Mucosa of descending colon (tissue), 3 donors: ENCODE measurements around the gene ADARB1. TPM values are rescaled to one million over a fixed set of nuclear protein-coding genes. Genes with fewer than 3 reads are reported as not detected.
A peak's percentile ranks its signal among the peaks of the same experiment; 100 is the strongest.

ENCODE experiments used
- ATAC-seq: fragments of 200-7000 bp; cut with Tn5 transposase; one replicate; pipeline ENCODE4 v1.9.1; 2020; ENCODE audit warnings: mild to moderate bottlenecking, moderate library complexity
- DNase-seq, 3 donors: peaks; one replicate each; pipeline ENCODE4 v3.0.0-alpha.2; 2020
- H3K36me3 ChIP-seq: fragments of 200-600 bp; one replicate; pipeline ENCODE4 v1.8.0; 2021; ENCODE audit warnings: low read depth, mild to moderate bottlenecking
- H3K4me1 ChIP-seq: fragments of 200-600 bp; one replicate; pipeline ENCODE4 v1.8.0; 2021; ENCODE audit warnings: low read depth, mild to moderate bottlenecking
- H3K4me3 ChIP-seq: fragments of 200-600 bp; one replicate; pipeline ENCODE4 v1.8.0; 2021; ENCODE audit warnings: mild to moderate bottlenecking
- H3K9me3 ChIP-seq: fragments of 200-600 bp; one replicate; pipeline ENCODE4 v1.8.0; 2021; ENCODE audit warnings: mild to moderate bottlenecking
- intact Hi-C, 2 donors: fragments of 100-400 bp; cut with DNase I in 1 of 2; cut with micrococcal nuclease in 1 of 2; formaldehyde crosslinking; loops; one replicate each; pipeline versions ENCODE4 v1.11.0 to v1.11.1; 2022; cut with DNase I, micrococcal nuclease
- total RNA-seq, 3 donors: library from RNA; stranded (reverse); fragmentation: NEBNext Ultra II Directional in 2 of 3; extraction: Animal tissue kit (Norgen Biotek cat#: 25700) in 2 of 3; gene quantifications; one replicate each; pipeline versions ENCODE4 v1.2.1 to v1.2.4, GENCODE V29; 2021 to 2023
- TF ChIP-seq, protein P1 (sequence below): fragments of 200-600 bp; IDR thresholded peaks from one replicate; pipeline ENCODE4 v1.8.0; 2022; ENCODE audit warnings: antibody characterized with exemption, mild to moderate bottlenecking
- donor health status: DM: no; HTN: no; CAD: no; lungs with moderate emphysema.
- donor health status: DM: no; HTN: no; CAD: no.
- donor health status: DM: no; HTN: yes; CAD: no.

The ADARB1 gene
- total RNA-seq, 3 donors from 2014 or later: 5.4 to 91.2 (median 8.8) TPM

DNA sequence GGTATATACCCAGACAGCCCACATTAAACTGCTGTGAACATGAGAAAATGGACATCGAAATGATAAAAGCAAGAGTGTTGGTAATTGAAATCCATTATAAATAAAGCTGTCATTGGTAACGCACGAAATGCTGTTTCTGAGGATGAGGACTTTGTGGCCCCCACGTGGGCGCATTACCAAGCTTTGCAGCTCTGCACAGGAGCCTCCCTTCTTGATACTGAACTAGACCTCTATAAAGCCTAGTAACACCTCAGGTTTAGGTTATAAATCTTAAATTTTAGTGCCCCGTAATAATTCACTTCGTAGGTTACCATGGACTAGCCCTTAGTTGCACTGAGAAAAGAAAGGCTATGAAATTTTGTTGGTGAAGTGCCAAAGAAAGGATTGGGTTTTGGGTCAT lies 45.4 kb downstream of the ADARB1 start:
- ATAC-seq: no peak
- TF ChIP-seq, protein P1, sequence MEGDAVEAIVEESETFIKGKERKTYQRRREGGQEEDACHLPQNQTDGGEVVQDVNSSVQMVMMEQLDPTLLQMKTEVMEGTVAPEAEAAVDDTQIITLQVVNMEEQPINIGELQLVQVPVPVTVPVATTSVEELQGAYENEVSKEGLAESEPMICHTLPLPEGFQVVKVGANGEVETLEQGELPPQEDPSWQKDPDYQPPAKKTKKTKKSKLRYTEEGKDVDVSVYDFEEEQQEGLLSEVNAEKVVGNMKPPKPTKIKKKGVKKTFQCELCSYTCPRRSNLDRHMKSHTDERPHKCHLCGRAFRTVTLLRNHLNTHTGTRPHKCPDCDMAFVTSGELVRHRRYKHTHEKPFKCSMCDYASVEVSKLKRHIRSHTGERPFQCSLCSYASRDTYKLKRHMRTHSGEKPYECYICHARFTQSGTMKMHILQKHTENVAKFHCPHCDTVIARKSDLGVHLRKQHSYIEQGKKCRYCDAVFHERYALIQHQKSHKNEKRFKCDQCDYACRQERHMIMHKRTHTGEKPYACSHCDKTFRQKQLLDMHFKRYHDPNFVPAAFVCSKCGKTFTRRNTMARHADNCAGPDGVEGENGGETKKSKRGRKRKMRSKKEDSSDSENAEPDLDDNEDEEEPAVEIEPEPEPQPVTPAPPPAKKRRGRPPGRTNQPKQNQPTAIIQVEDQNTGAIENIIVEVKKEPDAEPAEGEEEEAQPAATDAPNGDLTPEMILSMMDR: no peak
- intact Hi-C loops: no loop called here

DNA sequence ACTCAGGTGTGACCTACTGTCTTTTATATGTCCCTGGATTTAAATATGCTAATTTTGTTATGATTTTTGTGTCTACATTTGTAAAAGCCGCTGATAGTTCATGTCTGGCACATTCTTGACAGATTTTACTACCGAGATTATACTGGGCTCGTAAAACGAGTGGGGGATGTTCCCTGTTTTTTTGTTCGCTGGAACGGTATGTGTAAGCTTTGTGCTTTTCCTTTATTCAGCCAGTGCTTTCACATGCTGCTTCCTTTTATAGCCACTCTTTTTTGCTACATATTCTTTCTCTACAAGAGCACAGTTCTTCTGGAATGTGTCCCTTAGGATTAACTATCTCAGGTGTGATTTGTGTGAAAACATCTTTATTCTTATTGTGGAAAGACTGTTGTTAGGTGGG lies 46.6 kb downstream of the ADARB1 start:
- Histone ChIP-seq H3K9me3 (no peaks in the 10 kb centered on the region), H3K36me3 (no peaks in the 10 kb centered on the region), H3K4me3 (no peak overlapping the region), H3K4me1 (no peaks in the 10 kb centered on the region)
- ATAC-seq (peak; percentile 66), DNase-seq (no peak)
- TF ChIP-seq, protein P1: no peak
- intact Hi-C loops: no loop called here

More for the DNA sequence above, 45.4 kb downstream of the ADARB1 start:
- Histone ChIP-seq H3K9me3 (no peaks in the 10 kb centered on the region), H3K4me3 (no peak overlapping the region), H3K36me3 (no peaks in the 10 kb centered on the region), H3K4me1 (no peaks in the 10 kb centered on the region)
- no peak for DNase-seq

DNA sequence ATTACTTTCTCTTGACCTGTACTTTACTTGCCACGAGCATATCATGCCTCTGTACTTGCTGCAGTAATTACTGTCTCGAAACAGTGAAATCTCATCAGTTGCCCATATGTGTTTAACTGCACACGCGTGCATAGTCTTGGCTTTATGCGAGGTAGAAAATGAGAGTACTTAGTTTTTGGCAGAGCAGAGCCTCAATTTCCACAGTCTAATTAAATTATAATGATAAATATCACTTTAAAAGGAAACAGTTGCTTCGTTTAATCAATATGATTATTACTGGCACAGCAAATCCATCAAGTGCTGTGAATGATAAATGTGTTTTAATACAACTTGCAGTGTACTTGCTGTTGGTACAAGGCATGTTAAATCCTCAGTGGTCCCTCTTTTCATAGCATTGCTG lies 47.6 kb downstream of the ADARB1 start:
- ATAC-seq (no peak), DNase-seq (no peak)
- TF ChIP-seq, protein P1: no peak
- H3K4me1 ChIP-seq: no peaks in the 10 kb centered on the region
- H3K36me3 ChIP-seq: no peaks in the 10 kb centered on the region
- intact Hi-C loops: no loop called here
- no peak overlapping the region for H3K4me3 ChIP-seq
- H3K9me3 ChIP-seq: no peaks in the 10 kb centered on the region

DNA sequence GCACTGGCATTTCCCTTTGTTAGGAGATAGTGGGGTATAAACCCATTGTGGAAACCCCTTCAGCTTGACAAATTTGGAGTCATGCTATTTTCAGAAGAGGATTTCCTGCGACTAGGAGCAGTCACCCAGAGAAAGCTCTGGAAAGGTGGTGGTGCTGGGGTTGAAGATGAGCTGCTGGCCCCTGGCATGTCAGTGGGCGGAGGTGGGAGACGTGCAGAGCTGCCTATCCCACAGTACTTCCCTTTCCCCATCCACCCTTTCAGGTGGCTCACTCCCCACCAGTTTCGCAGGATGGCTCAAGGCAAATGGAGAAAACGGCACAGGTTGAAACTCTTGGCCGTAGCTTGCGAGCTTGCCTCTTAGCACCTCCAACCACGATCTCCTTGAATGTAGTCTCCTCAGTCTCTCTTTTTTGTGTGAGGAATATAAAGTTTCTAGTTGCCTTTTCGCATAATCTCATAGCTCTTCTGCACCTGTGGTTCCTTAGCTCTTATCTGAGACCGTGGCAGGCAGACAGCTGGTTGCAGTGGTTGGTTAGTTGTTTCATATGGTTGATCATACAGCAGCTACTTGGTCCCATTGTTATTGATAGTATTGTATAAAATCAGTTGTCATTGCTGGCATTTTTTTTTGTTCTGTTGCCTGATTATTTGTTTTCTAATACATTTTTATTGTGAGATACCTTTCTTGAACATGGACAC lies 48.2 kb downstream of the ADARB1 start:
- no peaks in the 10 kb centered on the region for H3K4me1 ChIP-seq
- TF ChIP-seq, protein P1: no peak
- intact Hi-C loops: no loop called here
- DNase-seq (no peak), ATAC-seq (no peak)
- no peak overlapping the region for H3K4me3 ChIP-seq
- H3K9me3 ChIP-seq: no peaks in the 10 kb centered on the region
- no peaks in the 10 kb centered on the region for H3K36me3 ChIP-seq

DNA sequence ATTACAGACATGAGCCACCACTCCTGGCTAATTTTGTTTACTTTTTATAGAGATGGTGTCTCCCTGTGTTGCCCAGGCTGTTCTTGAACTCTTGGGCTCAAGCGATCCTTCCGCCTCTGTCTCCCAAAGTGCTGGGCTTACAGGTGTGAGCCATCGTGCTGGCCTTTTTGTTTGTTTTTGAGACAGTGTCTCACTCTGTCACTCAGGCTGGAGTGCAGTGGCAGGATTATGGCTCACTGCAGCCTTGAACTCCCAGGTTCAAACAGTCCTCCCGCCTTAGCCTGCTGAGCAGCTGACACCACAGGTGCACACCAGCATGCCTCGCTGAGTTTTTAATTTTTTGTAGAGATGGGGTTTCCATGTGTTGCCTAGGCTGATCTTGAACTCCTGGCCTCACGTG lies 49.1 kb downstream of the ADARB1 start:
- Histone ChIP-seq H3K4me1 (no peaks in the 10 kb centered on the region), H3K4me3 (no peak overlapping the region), H3K9me3 (no peaks in the 10 kb centered on the region), H3K36me3 (no peaks in the 10 kb centered on the region)
- ATAC-seq (no peak), DNase-seq (no peak)
- TF ChIP-seq, protein P1: no peak
- intact Hi-C loops: no loop called here
